Caco-2 (cell line): ENCODE results near the gene TAF3. TPM values are rescaled to one million over a fixed set of nuclear protein-coding genes. Genes with fewer than 3 reads are reported as not detected.

ENCODE experiments used
- BruUV-seq: library from RNA; stranded (reverse); fragments of 400-500 nt; replicated peaks from 2 replicates; lab custom pipeline; 2021; lab: Mats Ljungman, UMichigan
- CTCF ChIA-PET: fragments of 300-600 bp; sonication (Branson Sonifier 250); formaldehyde crosslinking; loops from one replicate; lab custom pipeline; 2022; ENCODE audit warnings: antibody characterized with exemption; lab: Charles Lee
- POLR2A ChIA-PET: fragments of 300-600 bp; sonication (Branson Sonifier 250); formaldehyde crosslinking; loops from one replicate; lab custom pipeline; 2022; ENCODE audit warnings: antibody characterized with exemption; lab: Charles Lee
- DNase-seq, 2 experiments: peaks; one replicate each; pipeline versions ENCODE4 v3.0.0 to v3.0.0-alpha.2; 2020 to 2022
- H3K27me3 ChIP-seq: replicated peaks from 2 replicates; pipeline ENCODE4 v1.6.0; 2011; ENCODE audit warnings: low read length; ENCODE audit not compliant: control insufficient read depth, insufficient read depth
- H3K36me3 ChIP-seq: 2 replicates; pipeline ENCODE4 v1.5.1; 2011; ENCODE audit warnings: low read length; ENCODE audit not compliant: control insufficient read depth, insufficient read depth
- H3K4me1 ChIP-seq: fragments of 250-450 bp; sonication (Bioruptor Pico); 2 replicates; pipeline ENCODE4 v1.5.1; 2020; ENCODE audit warnings: mild to moderate bottlenecking
- H3K4me3 ChIP-seq: 2 replicates; pipeline ENCODE4 v1.5.1; 2011; ENCODE audit warnings: low read depth, mild to moderate bottlenecking, control low read depth, low read length
- H3K9me3 ChIP-seq: fragments of 250-450 bp; sonication (Bioruptor Pico); 2 replicates; pipeline ENCODE4 v1.5.1; 2020; ENCODE audit warnings: mild to moderate bottlenecking, moderate library complexity
- H3K27ac Mint-ChIP-seq: one replicate; pipeline ENCODE4 v1.8.0; 2022; ENCODE audit warnings: mixed read lengths; ENCODE audit not compliant: unreplicated experiment
- H3K27me3 Mint-ChIP-seq: one replicate; pipeline ENCODE4 v1.8.0; 2022; ENCODE audit warnings: mixed read lengths; ENCODE audit not compliant: insufficient read depth, unreplicated experiment
- H3K36me3 Mint-ChIP-seq: one replicate; pipeline ENCODE4 v1.8.0; 2022; ENCODE audit warnings: mild to moderate bottlenecking, mixed read lengths; ENCODE audit not compliant: insufficient read depth, unreplicated experiment
- H3K4me1 Mint-ChIP-seq: one replicate; pipeline ENCODE4 v1.8.0; 2022; ENCODE audit warnings: low read depth, mixed read lengths; ENCODE audit not compliant: unreplicated experiment
- H3K4me3 Mint-ChIP-seq: one replicate; pipeline ENCODE4 v1.8.0; 2022; ENCODE audit warnings: mild to moderate bottlenecking, moderate library complexity, mixed read lengths; ENCODE audit not compliant: unreplicated experiment
- H3K9me3 Mint-ChIP-seq: one replicate; pipeline ENCODE4 v1.8.0; 2022; ENCODE audit warnings: mixed read lengths; ENCODE audit not compliant: unreplicated experiment
- CTCF ChIP-seq, 2 experiments: fragments of 200-600 bp in 1 of 2; IDR thresholded peaks; 1 replicate in 1 of 2; 2 replicates in 1 of 2; pipeline versions ENCODE4 v1.5.1 to v1.8.0; 2011 to 2022; ENCODE audit warnings: antibody characterized with exemption in 1 of 2, control low read depth in 1 of 2, inconsistent platforms in 1 of 2, low read depth in 1 of 2, low read length in 1 of 2, mild to moderate bottlenecking in 1 of 2, moderate library complexity in 1 of 2; ENCODE audit not compliant: insufficient read depth in 1 of 2, severe bottlenecking in 1 of 2, unreplicated experiment in 1 of 2
- intact Hi-C: fragments of 100-400 bp; cut with micrococcal nuclease; formaldehyde crosslinking; loops from one replicate; pipeline ENCODE4 v1.10.0; 2022; ENCODE audit not compliant: unreplicated experiment
- total RNA-seq: library from RNA; stranded (reverse); gene quantifications from 2 replicates; pipeline ENCODE4 v1.2.3, GENCODE V29; 2022

The TAF3 gene
- total RNA-seq, 1 experiment from 2014 or later: 30.6 TPM

GRCh38 chr10:8047452-8048280, 229.4 kb downstream of the TAF3 start:
- TF ChIP-seq CTCF (IDR thresholded peaks at IDR 0.05; ENCODE audit: insufficient read depth in 1 of 2, low read depth in 1 of 2, low read length in 1 of 2, severe bottlenecking in 1 of 2, unreplicated experiment in 1 of 2): no peak
- Mint-ChIP-seq H3K27me3 (no peaks in the 10 kb centered on the region), H3K9me3 (no peaks in the 10 kb centered on the region), H3K4me1 (peaks cover 34% of the 10 kb centered on the region), H3K36me3 (peaks cover 6% of the 10 kb centered on the region), H3K4me3 (peak overlapping the region; percentile 76), H3K27ac (no peak overlapping the region)
- no peak overlapping the region for H3K4me3 ChIP-seq
- H3K4me1 ChIP-seq: peaks cover 28% of the 10 kb centered on the region
- ChIA-PET CTCF (no interaction called here), POLR2A (no interaction called here)
- intact Hi-C loops: loop anchor here (5.0 kb wide), 2 partner anchors 160 to 520 kb away; no protein-coding TSS in a partner anchor
- no peaks in the 10 kb centered on the region for H3K9me3 ChIP-seq
- H3K36me3 ChIP-seq: no peaks in the 10 kb centered on the region
- no peak for DNase-seq
- no TSS peak for BruUV-seq
- no peaks in the 10 kb centered on the region for H3K27me3 ChIP-seq

- peak overlapping the region; percentile 92 for H3K27ac Mint-ChIP-seq
- no peak for DNase-seq
- no peaks in the 10 kb centered on the region for H3K27me3 Mint-ChIP-seq
- H3K9me3 Mint-ChIP-seq: no peaks in the 10 kb centered on the region
- H3K4me3 ChIP-seq: peak overlapping the region; percentile 39
- POLR2A ChIA-PET: interaction anchor here (0.6 kb wide), 1 partner anchor 15 kb away, joined by 10 read pairs; no protein-coding TSS in a partner anchor
- no TSS peak for BruUV-seq
- peaks cover 41% of the 10 kb centered on the region for H3K4me1 Mint-ChIP-seq
- no peaks in the 10 kb centered on the region for H3K27me3 ChIP-seq
- H3K36me3 Mint-ChIP-seq: peaks cover 11% of the 10 kb centered on the region
- no peak for TF ChIP-seq CTCF (IDR thresholded peaks at IDR 0.05; ENCODE audit: insufficient read depth in 1 of 2, low read depth in 1 of 2, low read length in 1 of 2, severe bottlenecking in 1 of 2, unreplicated experiment in 1 of 2)
- intact Hi-C loops: loop anchor here (5.0 kb wide), 2 partner anchors 161 to 521 kb away; no protein-coding TSS in a partner anchor
- H3K4me3 Mint-ChIP-seq: peak overlapping the region; percentile 76
- H3K9me3 ChIP-seq: no peaks in the 10 kb centered on the region
- H3K4me1 ChIP-seq: peaks cover 32% of the 10 kb centered on the region
- H3K36me3 ChIP-seq: no peaks in the 10 kb centered on the region
- CTCF ChIA-PET: interaction anchor here (0.6 kb wide), 1 partner anchor 176 kb away, joined by 3 read pairs; no protein-coding TSS in a partner anchor
These were observed 230.1 kb downstream of the TAF3 start for GRCh38 chr10:8048281-8049008.
